Measurements from ENCODE around the gene EZH2.

Gene EZH2

DNA sequence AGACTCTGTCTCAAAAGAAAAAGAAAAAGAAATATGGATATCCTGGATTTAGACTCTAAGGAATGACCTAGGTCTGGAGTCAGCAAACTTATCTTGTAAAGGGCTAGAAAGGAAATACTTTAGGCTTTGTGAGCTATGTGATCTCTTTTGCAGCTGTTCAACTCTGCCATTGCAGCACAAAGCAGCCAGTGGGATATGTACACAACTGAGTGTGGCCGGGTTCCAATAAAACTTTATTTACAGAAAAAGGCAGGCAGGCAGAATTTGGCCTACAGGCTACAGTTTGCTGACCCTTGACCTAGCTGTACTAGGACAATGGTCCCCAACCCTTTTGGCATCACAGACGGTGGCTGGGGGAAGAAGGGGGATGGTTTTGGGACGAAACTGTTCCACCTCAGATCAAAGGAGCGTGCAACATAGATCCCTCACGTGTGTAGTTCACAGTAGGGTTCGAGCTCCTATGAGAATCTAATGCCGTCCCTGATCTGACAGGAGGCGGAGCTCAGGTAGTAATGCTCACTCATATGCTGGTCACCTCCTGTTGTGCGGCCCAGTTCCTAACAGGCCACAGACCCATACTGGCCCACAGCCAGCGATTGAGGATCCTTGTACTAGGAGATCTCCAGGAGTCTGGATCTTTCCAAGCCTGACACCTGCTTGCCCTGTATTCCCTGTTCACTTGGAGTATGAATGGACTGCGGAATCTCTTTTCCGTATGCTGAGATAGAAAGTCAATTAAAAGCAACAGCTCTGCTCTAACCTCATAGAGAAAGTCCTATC lies 122.4 kb downstream of the EZH2 start:
- DNase-seq = no peak
